Stimulated activated CD8-positive, alpha-beta memory T cell treated with anti-CD3 and anti-CD28 coated beads, Interleukin-12 subunit alpha, Interleukin-12 subunit beta, amount 100 ng/mL, for 24 hours (primary cell): ENCODE data around the gene TRMT61A.
"Not testable (repeated sequence)": the region's sequence is repeated elsewhere in the genome, so short reads cannot be mapped to it uniquely, and the experiment has no call there.

Experiments
- DNase-seq: peaks from one replicate; pipeline ENCODE4 v3.0.0-alpha.2; 2020; ENCODE audit errors: extremely low read depth

Gene TRMT61A

GRCh38 chr14:103522649-103523574, 6.1 kb upstream of the TRMT61A start, which contains the start of gene CKB:
CKB (minus strand) TSS chr14:103522830; CDS start chr14:103522493, 337 bp downstream.
- DNase-seq, result no peak

GRCh38 chr14:103523575-103523954, 5.4 kb upstream of the TRMT61A start:
- no peak for DNase-seq

GRCh38 chr14:103524002-103524935, 4.7 kb upstream of the TRMT61A start:
- no peak for DNase-seq

GRCh38 chr14:103525430-103526246, 3.4 kb upstream of the TRMT61A start:
- DNase-seq, result not testable (repeated sequence)

- DNase-seq, result no peak
Observed at GRCh38 chr14:103526247-103526913, 2.6 kb upstream of the TRMT61A start.

DNA sequence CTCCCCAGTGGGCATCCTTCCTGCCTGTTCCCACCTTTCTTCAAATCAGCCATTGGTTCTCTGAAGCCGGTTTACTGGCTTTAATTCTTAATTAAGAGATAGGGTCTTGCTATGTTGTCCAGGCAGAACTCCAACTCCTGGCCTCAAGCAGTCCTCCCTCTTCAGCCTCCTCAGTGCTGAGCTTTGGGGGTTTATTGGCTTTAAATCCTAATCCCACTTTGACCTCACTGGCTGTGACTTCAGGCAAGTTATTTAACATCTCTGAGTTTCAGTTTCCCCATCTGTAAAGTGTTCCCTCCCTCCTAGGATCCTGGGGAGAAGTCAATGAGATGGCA, 2.1 kb upstream of the TRMT61A start:
- no peak for DNase-seq

GRCh38 chr14:103527408-103528145, 1.4 kb upstream of the TRMT61A start:
- no peak for DNase-seq

DNA sequence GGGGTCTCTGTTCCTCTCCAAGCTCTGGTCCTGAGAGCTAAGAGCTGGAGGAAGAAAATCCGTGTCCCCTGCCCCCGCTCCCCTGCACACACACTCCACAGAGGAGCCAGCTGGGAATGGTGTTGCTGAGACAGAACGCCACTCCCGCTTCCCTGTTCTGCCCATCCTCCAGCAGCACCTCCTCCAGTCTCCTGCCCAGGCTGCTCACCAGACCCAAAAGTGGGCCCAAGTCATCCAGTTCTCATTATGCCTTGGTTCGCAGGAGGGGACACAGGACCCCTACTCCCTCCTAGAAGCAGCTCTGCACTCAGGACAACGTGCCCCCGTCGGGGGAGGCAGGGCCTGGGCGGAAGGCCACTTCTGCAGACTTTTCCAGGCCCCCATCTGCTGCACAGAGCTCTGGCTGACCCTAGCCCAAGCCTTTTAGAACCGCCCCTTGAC, 830 bp upstream of the TRMT61A start:
- DNase-seq, result no peak

GRCh38 chr14:103529383-103530365, 678 bp downstream of the TRMT61A start:
- no peak for DNase-seq

DNA sequence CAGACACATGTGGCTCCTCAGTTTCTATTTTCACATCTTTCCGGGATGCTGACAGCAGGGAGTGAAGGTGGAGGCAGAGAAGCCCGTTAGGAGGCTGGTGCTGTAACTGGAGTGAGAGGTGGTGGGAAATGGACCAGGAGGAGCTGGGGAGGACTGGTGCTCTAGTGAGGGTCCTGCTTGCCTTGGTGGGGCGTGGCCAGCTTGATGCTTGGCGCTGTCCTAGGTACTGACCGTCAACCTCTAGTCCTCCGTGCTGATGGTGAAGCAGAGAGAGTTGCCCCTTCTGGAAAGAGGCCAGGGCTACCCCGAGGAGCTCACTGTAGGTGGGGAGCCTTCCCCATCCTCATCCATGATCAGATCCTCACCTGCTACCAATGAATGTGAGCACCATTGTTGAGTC, 1.4 kb downstream of the TRMT61A start:
- DNase-seq, result no peak

DNA sequence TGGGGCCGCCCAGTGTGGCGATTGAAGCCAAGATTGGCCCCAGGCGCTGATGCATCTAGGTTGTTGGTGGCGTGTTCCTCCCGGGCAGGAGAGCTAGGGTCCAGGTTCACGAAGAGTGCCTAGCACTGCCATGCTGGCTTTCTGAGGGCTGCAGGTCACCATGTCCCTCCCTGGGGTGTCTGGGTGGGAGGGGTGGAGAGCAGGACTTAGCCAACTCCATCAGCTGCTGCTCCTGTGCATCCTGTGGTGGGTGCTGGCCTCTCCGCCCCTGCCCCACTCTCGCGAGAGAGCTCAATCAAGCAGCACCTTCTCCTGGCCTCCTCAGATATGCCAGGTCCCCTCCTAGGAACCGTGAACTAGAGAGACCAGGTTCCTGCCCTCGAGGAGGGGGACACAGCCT, 1.8 kb downstream of the TRMT61A start:
- DNase-seq, result no peak

- no peak for DNase-seq
Observed at GRCh38 chr14:103531421-103532215, 2.6 kb downstream of the TRMT61A start.

DNA sequence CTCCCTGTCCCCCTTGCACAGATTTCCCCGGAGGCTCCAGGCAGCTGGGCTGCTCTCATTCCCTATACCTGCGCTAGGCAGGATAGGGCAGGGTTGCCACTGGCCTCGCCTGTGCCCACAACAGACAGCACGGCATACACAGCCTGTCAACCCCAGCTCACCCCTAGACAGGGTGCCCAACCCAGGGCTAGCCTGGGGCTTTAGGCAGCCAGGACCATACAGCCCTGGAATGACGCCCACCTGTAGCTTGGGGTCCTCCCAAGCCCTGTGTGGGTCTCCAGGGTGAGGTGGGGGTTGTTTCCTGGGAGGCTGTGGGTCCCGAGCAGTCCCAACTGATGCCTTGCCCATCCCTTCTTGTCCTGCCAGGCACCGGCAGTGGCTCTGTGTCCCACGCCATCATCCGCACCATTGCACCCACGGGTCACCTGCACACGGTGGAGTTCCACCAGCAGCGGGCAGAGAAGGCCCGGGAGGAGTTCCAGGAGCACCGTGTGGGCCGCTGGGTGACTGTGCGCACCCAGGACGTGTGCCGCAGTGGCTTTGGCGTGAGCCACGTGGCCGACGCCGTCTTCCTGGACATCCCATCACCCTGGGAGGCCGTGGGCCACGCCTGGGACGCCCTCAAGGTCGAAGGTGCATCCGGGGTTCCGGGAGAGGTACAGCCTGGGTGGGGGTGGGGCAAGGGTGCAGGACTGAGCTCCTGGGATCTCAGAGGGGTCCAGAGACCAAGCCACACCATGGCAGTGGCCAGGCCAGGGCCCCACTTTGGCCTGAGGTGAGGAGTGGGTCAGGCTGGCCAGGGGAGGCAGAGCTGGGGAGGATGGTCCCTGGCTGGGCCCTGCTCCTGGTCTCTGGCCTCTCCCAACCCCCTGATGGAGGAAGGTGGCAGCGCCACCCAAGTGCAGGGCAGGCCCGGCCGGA, 3.5 kb downstream of the TRMT61A start:
- no peak for DNase-seq

GRCh38 chr14:103533137-103533998, 4.4 kb downstream of the TRMT61A start:
- DNase-seq, result no peak

- no peak for DNase-seq
Observed at GRCh38 chr14:103533999-103534575, 5.1 kb downstream of the TRMT61A start.

- no peak for DNase-seq
Observed at GRCh38 chr14:103534576-103535061, 5.6 kb downstream of the TRMT61A start.
